ENCODE data around the gene CUL4A.

- no peak for TF ChIP-seq CTCF (IDR thresholded peaks at IDR 0.05)
- TF ChIP-seq EZH2 (IDR thresholded peaks at IDR 0.05; ENCODE audit: borderline replicate concordance, insufficient read depth, low read depth, low read length, poor library complexity, severe bottlenecking), result no peak
Observed at GRCh38 chr13:113223070-113223469, 13.7 kb downstream of the CUL4A start.
